Measurements from ENCODE around the gene AP1B1.
"Not testable (repeated sequence)": the region's sequence is repeated elsewhere in the genome, so short reads cannot be mapped to it uniquely, and the experiment has no call there.

AP1B1 gene

DNA sequence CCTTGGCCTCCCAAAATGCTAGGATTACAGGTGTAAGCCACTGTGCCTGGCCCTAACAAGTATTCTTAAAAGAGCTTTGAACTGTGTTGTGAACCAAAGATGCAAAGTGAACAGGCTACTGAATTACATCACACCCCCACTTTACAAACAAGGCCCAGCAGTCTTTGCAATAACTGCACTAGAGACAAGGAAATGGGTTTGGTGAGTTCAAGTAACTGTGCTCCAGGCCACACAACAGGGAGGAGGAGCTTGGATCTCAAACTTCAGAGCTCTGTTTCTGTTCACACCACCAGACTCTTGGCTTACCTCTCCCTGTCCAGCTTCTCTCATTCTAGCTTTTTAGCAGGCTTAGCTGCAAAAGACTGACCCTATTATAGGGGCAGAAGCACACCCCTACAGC, 42.4 kb downstream of the AP1B1 start:
- ATAC-seq (ENCODE audit: low read depth) (no peak), DNase-seq (ENCODE audit: low spot score) (no peak)
- H3K4me1 ChIP-seq (ENCODE audit: insufficient read depth, poor library complexity, severe bottlenecking) = peaks cover 26% of the 10 kb centered on the region
- TF ChIP-seq, protein P1, sequence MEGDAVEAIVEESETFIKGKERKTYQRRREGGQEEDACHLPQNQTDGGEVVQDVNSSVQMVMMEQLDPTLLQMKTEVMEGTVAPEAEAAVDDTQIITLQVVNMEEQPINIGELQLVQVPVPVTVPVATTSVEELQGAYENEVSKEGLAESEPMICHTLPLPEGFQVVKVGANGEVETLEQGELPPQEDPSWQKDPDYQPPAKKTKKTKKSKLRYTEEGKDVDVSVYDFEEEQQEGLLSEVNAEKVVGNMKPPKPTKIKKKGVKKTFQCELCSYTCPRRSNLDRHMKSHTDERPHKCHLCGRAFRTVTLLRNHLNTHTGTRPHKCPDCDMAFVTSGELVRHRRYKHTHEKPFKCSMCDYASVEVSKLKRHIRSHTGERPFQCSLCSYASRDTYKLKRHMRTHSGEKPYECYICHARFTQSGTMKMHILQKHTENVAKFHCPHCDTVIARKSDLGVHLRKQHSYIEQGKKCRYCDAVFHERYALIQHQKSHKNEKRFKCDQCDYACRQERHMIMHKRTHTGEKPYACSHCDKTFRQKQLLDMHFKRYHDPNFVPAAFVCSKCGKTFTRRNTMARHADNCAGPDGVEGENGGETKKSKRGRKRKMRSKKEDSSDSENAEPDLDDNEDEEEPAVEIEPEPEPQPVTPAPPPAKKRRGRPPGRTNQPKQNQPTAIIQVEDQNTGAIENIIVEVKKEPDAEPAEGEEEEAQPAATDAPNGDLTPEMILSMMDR (IDR thresholded peaks at IDR 0.05; ENCODE audit: poor library complexity, severe bottlenecking) = no peak
- no peak overlapping the region for H3K27ac ChIP-seq (ENCODE audit: poor library complexity, severe bottlenecking)
- H3K4me3 ChIP-seq (ENCODE audit: severe bottlenecking) = no peak overlapping the region
- H3K27me3 ChIP-seq (ENCODE audit: insufficient read depth, poor library complexity, severe bottlenecking) = no peaks in the 10 kb centered on the region
- H3K9me3 ChIP-seq (ENCODE audit: severe bottlenecking) = no peaks in the 10 kb centered on the region
- peaks cover 44% of the 10 kb centered on the region for H3K36me3 ChIP-seq (ENCODE audit: low read depth)

DNA sequence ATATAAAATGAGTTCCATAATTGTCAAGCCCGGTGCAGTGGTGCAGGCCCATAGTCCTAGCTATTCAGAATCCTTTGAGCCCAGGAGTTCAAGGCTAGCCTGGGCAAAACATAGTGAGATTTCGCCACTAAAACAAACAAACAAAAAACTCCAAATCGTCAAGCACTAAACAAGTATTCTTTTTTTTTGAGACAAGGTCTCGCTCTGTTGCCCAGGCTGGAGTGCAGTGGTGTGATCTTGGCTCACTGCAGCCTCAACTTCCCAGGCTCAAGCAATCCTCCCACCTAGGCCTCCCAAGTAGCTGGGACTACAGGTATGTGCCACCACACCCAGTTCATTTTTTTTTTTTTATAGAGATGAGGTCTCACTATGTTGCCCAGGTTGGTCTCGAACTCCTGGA, 43.5 kb downstream of the AP1B1 start:
- peak overlapping the region; percentile 51 for H3K27ac ChIP-seq (ENCODE audit: poor library complexity, severe bottlenecking)

DNA sequence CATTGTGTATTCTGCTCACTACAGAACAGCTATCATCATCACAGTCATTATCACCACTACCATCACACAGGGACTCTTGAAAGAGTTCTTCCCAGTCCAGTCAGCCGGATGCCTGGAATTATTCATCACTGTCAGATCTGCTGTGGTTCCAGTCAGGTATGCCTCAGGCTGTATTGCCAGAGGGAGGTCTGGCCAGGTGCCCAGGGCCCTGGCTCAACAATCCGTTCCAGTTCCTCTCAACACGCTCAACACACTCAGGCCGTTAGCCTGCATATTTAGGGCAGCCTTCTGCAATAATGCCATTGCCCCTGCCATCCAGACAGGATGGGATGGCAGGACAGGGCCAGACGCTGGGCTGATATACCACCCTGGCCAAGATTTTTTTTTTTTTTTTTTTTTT, 44.2 kb downstream of the AP1B1 start:
- H3K4me1 ChIP-seq (ENCODE audit: insufficient read depth, poor library complexity, severe bottlenecking) = peaks cover 33% of the 10 kb centered on the region
- H3K27me3 ChIP-seq (ENCODE audit: insufficient read depth, poor library complexity, severe bottlenecking) = no peaks in the 10 kb centered on the region
- H3K4me3 ChIP-seq (ENCODE audit: severe bottlenecking) = no peak overlapping the region
- no peak for DNase-seq (ENCODE audit: low spot score)
- peak overlapping the region; percentile 51 for H3K27ac ChIP-seq (ENCODE audit: poor library complexity, severe bottlenecking)
- no peaks in the 10 kb centered on the region for H3K9me3 ChIP-seq (ENCODE audit: severe bottlenecking)
- peak; percentile 73 for ATAC-seq (ENCODE audit: low read depth)
- TF ChIP-seq, protein P1 (IDR thresholded peaks at IDR 0.05; ENCODE audit: poor library complexity, severe bottlenecking) = no peak
- peaks cover 53% of the 10 kb centered on the region for H3K36me3 ChIP-seq (ENCODE audit: low read depth)

More for the DNA sequence above, 43.5 kb downstream of the AP1B1 start:
- DNase-seq (ENCODE audit: low spot score); H3K4me3 ChIP-seq (ENCODE audit: severe bottlenecking); ATAC-seq (ENCODE audit: low read depth); H3K9me3 ChIP-seq (ENCODE audit: severe bottlenecking); H3K27me3 ChIP-seq (ENCODE audit: insufficient read depth, poor library complexity, severe bottlenecking): not testable (repeated sequence)
- Histone ChIP-seq H3K4me1 (ENCODE audit: insufficient read depth, poor library complexity, severe bottlenecking) (peaks cover 29% of the 10 kb centered on the region), H3K36me3 (ENCODE audit: low read depth) (peaks cover 52% of the 10 kb centered on the region)

DNA sequence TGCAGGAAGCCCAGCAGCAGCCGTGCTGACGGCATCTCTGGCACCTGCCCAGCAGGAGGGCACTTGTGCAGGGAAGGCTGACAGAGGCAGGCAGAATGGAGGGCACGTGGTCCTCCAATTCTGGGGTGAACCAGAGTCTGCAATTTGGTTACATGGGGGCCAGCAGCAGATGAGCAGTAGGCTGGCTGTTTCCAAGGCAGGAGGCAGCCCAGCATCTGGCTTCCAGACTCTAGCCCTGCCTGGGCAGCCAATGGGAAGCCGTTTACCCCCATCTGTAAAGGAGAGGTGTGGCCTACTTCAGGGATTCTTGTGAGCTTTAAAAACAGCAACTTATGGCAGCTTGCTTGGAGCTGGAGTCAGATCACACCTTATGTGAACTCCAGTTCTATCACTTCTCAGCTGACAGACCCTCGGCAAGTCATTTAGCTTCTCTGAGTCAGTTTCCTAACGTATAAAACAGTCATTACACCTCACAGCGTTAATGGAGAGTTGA, 45.0 kb downstream of the AP1B1 start:
- peaks cover 56% of the 10 kb centered on the region for H3K36me3 ChIP-seq (ENCODE audit: low read depth)
- H3K4me1 ChIP-seq (ENCODE audit: insufficient read depth, poor library complexity, severe bottlenecking) = peaks cover 28% of the 10 kb centered on the region
- TF ChIP-seq, protein P1 (IDR thresholded peaks at IDR 0.05; ENCODE audit: poor library complexity, severe bottlenecking) = no peak
- H3K27me3 ChIP-seq (ENCODE audit: insufficient read depth, poor library complexity, severe bottlenecking) = no peaks in the 10 kb centered on the region
- DNase-seq (ENCODE audit: low spot score) (no peak), ATAC-seq (ENCODE audit: low read depth) (peak; percentile 18)
- no peak overlapping the region for H3K4me3 ChIP-seq (ENCODE audit: severe bottlenecking)
- H3K27ac ChIP-seq (ENCODE audit: poor library complexity, severe bottlenecking) = peak overlapping the region; percentile 51
- H3K9me3 ChIP-seq (ENCODE audit: severe bottlenecking) = no peaks in the 10 kb centered on the region

DNA sequence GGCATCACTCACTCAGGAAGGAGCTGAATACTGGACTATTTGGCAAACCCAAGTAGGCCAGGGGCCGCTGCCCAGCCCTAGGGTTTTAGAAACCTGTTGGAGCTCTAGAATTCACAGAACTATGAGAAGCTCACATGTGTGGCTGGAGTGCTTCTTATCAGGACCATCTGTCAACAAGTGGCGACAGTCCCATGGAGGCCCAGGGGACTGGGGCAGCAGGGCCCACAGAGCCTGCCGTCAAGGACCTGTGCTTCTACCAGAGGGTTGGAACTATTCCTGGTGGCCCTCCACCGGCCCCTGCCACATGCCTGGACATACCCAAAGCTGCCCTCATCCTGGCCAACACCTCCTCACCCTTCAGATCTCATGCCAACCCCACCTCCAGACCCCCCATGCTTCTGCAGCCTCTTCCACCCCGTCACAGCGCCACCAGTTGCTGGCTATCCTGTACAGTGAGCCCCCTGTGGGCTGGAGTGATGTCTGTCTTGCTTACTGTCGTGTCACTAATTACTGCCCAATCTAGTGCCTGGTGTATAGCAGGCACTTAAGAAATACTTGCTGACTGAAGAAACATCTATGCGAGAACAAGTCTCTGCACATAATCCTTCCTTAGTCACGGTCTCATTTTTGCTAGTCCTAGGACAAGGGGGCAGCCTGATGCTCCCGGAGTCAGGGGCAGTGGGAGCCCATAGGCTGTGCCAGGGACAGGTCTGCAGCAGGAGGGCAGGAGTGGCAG, 45.6 kb downstream of the AP1B1 start:
- DNase-seq (ENCODE audit: low spot score) = no peak
- ATAC-seq (ENCODE audit: low read depth) = peak; percentile 21
- no peaks in the 10 kb centered on the region for H3K9me3 ChIP-seq (ENCODE audit: severe bottlenecking)
- TF ChIP-seq, protein P1 (IDR thresholded peaks at IDR 0.05; ENCODE audit: poor library complexity, severe bottlenecking) = no peak
- H3K4me3 ChIP-seq (ENCODE audit: severe bottlenecking) = no peak overlapping the region
- H3K4me1 ChIP-seq (ENCODE audit: insufficient read depth, poor library complexity, severe bottlenecking) = peaks cover 28% of the 10 kb centered on the region
- H3K27ac ChIP-seq (ENCODE audit: poor library complexity, severe bottlenecking) = peak overlapping the region; percentile 51
- no peaks in the 10 kb centered on the region for H3K27me3 ChIP-seq (ENCODE audit: insufficient read depth, poor library complexity, severe bottlenecking)
- H3K36me3 ChIP-seq (ENCODE audit: low read depth) = peaks cover 56% of the 10 kb centered on the region
